GM18517 (cell line): ENCODE measurements around the gene SLC16A8.
"Not testable (repeated sequence)": the region's sequence is repeated elsewhere in the genome, so short reads cannot be mapped to it uniquely, and the experiment has no call there.

Source experiments
- ATAC-seq: cut with Tn5 transposase; IDR thresholded peaks from one replicate; pipeline ENCODE4 v1.9.1; 2021; ENCODE audit warnings: mild to moderate bottlenecking, moderate library complexity; ENCODE audit not compliant: unreplicated experiment

Gene SLC16A8

GRCh38 chr22:38083931-38084631 is at the start of gene SLC16A8:
TSS of gene SLC16A8 (minus strand) at chr22:38084184. CDS start at chr22:38082873, 1,311 bp downstream.
- no peak for ATAC-seq

- ATAC-seq: no peak
These were observed 49.3 kb upstream of the SLC16A8 start for GRCh38 chr22:38133331-38133730.

- ATAC-seq: no peak
These were observed 48.8 kb upstream of the SLC16A8 start for GRCh38 chr22:38132794-38133193.

- ATAC-seq: no peak
These were observed 48.2 kb upstream of the SLC16A8 start for GRCh38 chr22:38132136-38132535.

- ATAC-seq: no peak
These were observed 47.4 kb upstream of the SLC16A8 start for GRCh38 chr22:38131399-38131798.

GRCh38 chr22:38129856-38130255 is 45.9 kb upstream of the SLC16A8 start:
- ATAC-seq: no peak

GRCh38 chr22:38129021-38129420 is 45.0 kb upstream of the SLC16A8 start:
- no peak for ATAC-seq

- ATAC-seq: no peak
These were observed 43.9 kb upstream of the SLC16A8 start for GRCh38 chr22:38127869-38128268.

- no peak for ATAC-seq
These were observed 43.1 kb upstream of the SLC16A8 start for GRCh38 chr22:38126928-38127668.

- no peak for ATAC-seq
These were observed 41.8 kb upstream of the SLC16A8 start for GRCh38 chr22:38125751-38126201.

- ATAC-seq: no peak
These were observed 41.1 kb upstream of the SLC16A8 start for GRCh38 chr22:38125038-38125610.

- ATAC-seq: no peak
These were observed 40.4 kb upstream of the SLC16A8 start for GRCh38 chr22:38124236-38124974.

GRCh38 chr22:38122616-38123015 is 38.6 kb upstream of the SLC16A8 start:
- no peak for ATAC-seq

- ATAC-seq: no peak
These were observed 36.6 kb upstream of the SLC16A8 start for GRCh38 chr22:38120359-38121110.

- ATAC-seq: not testable (repeated sequence)
These were observed 34.8 kb upstream of the SLC16A8 start for GRCh38 chr22:38118747-38119146.

GRCh38 chr22:38118182-38118581 is 34.2 kb upstream of the SLC16A8 start:
- no peak for ATAC-seq

GRCh38 chr22:38117556-38117955 is 33.6 kb upstream of the SLC16A8 start:
- ATAC-seq: not testable (repeated sequence)

- no peak for ATAC-seq
These were observed 31.6 kb upstream of the SLC16A8 start for GRCh38 chr22:38115423-38116205.

GRCh38 chr22:38114484-38115398 is 30.8 kb upstream of the SLC16A8 start:
- ATAC-seq: no peak
